Nephron progenitor cell (in vitro differentiated cells): Measurements from ENCODE around the gene CASP12.
A peak's percentile ranks its signal among the peaks of the same experiment; 100 is the strongest.
"Not testable (repeated sequence)": the region's sequence is repeated elsewhere in the genome, so short reads cannot be mapped to it uniquely, and the experiment has no call there.

Experiments used
- DNase-seq: peaks from one replicate; pipeline ENCODE4 v3.0.0; 2021
- H3K27ac Mint-ChIP-seq: 2 replicates; pipeline ENCODE4 v1.8.0; 2021; ENCODE audit warnings: mild to moderate bottlenecking, moderate library complexity, mixed read lengths
- H3K27me3 Mint-ChIP-seq: 2 replicates; pipeline ENCODE4 v1.8.0; 2021; ENCODE audit warnings: mild to moderate bottlenecking, low read depth, mixed read lengths; ENCODE audit not compliant: poor library complexity
- H3K36me3 Mint-ChIP-seq: 2 replicates; pipeline ENCODE4 v1.8.0; 2021; ENCODE audit warnings: low read depth, mixed read lengths
- H3K4me1 Mint-ChIP-seq: 2 replicates; pipeline ENCODE4 v1.8.0; 2021; ENCODE audit warnings: mixed read lengths
- H3K4me3 Mint-ChIP-seq: 2 replicates; pipeline ENCODE4 v1.8.0; 2021; ENCODE audit warnings: mild to moderate bottlenecking, moderate library complexity, mixed read lengths
- H3K9me3 Mint-ChIP-seq: 2 replicates; pipeline ENCODE4 v1.8.0; 2021; ENCODE audit warnings: mild to moderate bottlenecking, moderate library complexity, mixed read lengths
- TF ChIP-seq, protein P1 (sequence below): fragments of 200-600 bp; sonication (generic); IDR thresholded peaks from 2 replicates; pipeline ENCODE4 v1.5.0; 2021; ENCODE audit warnings: antibody characterized with exemption

Gene CASP12

DNA sequence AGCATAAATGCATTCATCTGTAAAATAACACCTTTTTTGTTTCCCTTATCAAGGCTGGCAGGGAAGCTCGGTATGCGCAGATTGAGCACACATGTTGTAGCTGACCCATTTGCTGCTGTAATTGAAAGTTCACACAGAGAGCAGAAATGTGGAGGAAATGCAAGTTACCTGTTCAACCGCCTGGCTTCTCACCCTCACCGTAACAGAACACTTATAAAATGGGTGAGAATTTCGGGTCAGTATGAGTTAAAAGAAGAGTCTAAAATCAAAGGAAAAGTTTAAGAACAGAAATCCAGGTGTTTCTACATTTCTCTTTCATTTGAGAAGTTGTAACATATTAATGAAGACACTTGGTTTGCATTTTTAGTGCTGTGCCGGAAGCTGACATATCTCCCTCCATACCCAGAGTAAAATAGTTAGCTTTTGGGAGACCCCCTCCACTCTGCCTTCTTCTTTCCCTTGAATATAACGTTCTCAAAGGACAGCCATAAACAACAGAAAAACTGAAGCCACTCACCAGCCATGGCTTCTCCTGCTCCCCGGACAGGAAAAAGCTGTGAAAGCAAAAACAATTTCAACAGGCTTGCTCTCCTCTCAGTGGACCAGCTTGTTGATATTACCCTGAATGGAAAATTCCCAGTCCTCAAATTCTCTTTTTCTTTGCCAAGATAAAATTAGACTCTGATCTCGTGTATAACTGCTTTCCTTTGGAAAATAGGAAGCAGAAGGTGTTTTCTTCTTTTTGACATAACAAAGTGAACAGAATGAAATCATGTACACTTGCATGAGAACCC is at the start of gene CASP12:
TSS of gene CASP12 (minus strand) at position 570 of the 794 bp plus-strand sequence.
- TF ChIP-seq, protein P1, sequence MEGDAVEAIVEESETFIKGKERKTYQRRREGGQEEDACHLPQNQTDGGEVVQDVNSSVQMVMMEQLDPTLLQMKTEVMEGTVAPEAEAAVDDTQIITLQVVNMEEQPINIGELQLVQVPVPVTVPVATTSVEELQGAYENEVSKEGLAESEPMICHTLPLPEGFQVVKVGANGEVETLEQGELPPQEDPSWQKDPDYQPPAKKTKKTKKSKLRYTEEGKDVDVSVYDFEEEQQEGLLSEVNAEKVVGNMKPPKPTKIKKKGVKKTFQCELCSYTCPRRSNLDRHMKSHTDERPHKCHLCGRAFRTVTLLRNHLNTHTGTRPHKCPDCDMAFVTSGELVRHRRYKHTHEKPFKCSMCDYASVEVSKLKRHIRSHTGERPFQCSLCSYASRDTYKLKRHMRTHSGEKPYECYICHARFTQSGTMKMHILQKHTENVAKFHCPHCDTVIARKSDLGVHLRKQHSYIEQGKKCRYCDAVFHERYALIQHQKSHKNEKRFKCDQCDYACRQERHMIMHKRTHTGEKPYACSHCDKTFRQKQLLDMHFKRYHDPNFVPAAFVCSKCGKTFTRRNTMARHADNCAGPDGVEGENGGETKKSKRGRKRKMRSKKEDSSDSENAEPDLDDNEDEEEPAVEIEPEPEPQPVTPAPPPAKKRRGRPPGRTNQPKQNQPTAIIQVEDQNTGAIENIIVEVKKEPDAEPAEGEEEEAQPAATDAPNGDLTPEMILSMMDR, result no peak
- H3K27ac Mint-ChIP-seq, result no peak within 1 kb of the TSS
- H3K36me3 Mint-ChIP-seq, result no peaks in the 10 kb centered on the region
- no peak for DNase-seq
- H3K4me1 Mint-ChIP-seq, result peaks cover 10% of the 10 kb centered on the region
- no peak within 1 kb of the TSS for H3K4me3 Mint-ChIP-seq
- no peaks in the 10 kb centered on the region for H3K27me3 Mint-ChIP-seq
- no peaks in the 10 kb centered on the region for H3K9me3 Mint-ChIP-seq

DNA sequence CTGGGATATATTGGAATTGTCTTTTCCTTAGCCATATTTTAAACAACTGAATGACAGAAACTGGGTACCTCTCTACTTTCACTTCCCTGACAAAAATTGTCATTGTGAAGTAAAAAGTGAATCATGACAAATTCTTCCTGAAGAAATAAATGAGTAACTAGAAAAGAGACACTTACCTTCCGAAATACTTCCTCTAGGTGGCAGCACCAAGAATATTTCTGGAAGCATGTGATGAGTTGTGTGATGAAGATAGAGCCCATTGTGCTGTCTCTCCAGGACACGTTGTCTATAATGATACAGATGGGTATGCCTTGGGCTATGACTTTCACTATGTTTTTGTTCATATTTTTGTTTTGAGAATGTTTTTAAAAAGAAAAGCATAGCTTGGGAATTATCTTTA is 48.6 kb upstream of the CASP12 start:
- H3K4me1 Mint-ChIP-seq, result no peaks in the 10 kb centered on the region
- no peak overlapping the region for H3K4me3 Mint-ChIP-seq
- no peak overlapping the region for H3K27ac Mint-ChIP-seq
- H3K27me3 Mint-ChIP-seq, result peaks cover 7% of the 10 kb centered on the region
- no peak for DNase-seq
- TF ChIP-seq, protein P1, result peak; percentile 20
- H3K9me3 Mint-ChIP-seq, result no peaks in the 10 kb centered on the region
- H3K36me3 Mint-ChIP-seq, result no peaks in the 10 kb centered on the region

DNA sequence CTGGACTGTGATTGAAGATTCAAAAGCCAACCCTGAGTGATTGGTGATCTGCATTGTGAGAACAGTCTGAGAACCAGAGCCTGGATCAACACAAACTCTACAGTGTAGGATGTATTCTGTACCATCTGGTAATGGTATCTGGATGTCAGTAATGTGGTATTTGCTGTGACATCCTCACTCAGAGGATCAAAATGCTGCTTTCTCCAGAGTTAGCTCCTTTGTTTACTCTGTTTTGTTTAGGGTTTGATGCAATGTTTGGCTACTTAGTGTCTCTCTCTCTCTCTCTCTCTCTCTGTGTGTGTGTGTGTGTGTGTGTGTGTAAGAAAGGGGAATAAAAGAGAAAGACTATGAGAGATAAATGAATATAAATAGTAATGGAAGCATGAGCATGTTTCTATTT is 45.8 kb upstream of the CASP12 start:
- no peak overlapping the region for H3K4me3 Mint-ChIP-seq
- H3K4me1 Mint-ChIP-seq, result no peaks in the 10 kb centered on the region
- H3K27me3 Mint-ChIP-seq, result peaks cover 7% of the 10 kb centered on the region
- H3K9me3 Mint-ChIP-seq, result no peaks in the 10 kb centered on the region
- H3K36me3 Mint-ChIP-seq, result no peaks in the 10 kb centered on the region
- TF ChIP-seq, protein P1, result no peak
- no peak overlapping the region for H3K27ac Mint-ChIP-seq
- DNase-seq, result no peak

DNA sequence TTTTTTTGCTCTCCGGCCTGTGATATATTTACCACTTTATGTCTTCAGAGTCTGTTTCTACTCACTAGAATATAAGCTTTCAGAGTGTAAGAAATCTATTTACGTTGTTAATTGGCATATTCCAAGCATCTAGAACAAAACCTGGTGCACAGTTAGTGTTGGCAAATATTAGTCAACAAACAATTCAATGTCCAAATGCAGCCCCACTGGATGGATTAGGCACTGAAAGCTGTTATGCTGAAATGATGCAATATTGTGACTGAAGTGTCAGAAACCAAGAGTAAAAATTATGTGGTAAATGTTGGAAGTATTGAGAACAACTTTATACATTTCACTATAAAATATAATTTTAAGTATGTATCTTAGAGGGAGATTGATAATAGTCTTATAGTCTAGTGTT is 45.3 kb upstream of the CASP12 start:
- H3K4me3 Mint-ChIP-seq, result no peak overlapping the region
- no peaks in the 10 kb centered on the region for H3K36me3 Mint-ChIP-seq
- peaks cover 7% of the 10 kb centered on the region for H3K27me3 Mint-ChIP-seq
- no peaks in the 10 kb centered on the region for H3K9me3 Mint-ChIP-seq
- DNase-seq, result no peak
- H3K4me1 Mint-ChIP-seq, result no peaks in the 10 kb centered on the region
- TF ChIP-seq, protein P1, result no peak
- H3K27ac Mint-ChIP-seq, result no peak overlapping the region

DNA sequence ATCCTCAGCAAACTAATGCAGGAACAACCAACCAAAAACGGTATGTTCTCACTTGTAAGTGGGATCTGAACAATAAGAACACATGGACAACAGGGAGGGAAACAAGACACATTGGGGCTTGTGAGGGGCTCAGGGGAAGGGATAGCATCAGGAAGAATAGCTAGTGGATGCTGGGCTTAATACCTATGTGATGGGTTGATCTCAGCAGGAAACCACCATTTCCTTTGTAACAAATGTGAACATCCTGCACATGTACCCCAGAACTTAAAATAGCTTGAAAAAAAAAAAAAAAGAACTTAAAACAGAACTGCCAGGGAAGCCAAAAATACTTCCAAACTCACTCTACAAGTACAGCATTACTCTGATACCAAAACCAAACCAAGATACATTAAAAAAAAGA is 36.3 kb upstream of the CASP12 start:
- Mint-ChIP-seq H3K27me3 (no peaks in the 10 kb centered on the region), H3K4me1 (no peaks in the 10 kb centered on the region), H3K9me3 (peaks cover 27% of the 10 kb centered on the region), H3K36me3 (no peaks in the 10 kb centered on the region), H3K27ac (peak overlapping the region; percentile 11), H3K4me3 (no peak overlapping the region)
- no peak for DNase-seq
- TF ChIP-seq, protein P1, result no peak

DNA sequence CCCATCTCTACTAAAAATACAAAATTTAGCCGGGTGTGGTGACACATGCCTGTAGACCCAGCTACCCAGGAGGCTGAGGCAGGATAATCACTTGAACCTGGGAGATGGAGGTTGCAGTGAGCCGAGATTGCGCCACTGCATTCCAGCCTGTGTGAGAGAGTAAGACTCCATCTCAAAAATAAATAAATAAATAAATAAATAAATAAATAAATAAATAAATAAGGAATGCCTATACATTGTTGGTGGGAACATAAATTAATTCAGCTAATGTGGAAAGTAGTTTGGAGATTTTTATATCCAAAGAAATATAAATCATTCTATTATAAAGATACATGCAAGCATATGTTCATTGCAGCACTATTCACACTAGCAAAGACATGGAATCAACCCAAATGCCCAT is 35.8 kb upstream of the CASP12 start:
- not testable (repeated sequence) for H3K27me3 Mint-ChIP-seq, H3K36me3 Mint-ChIP-seq, H3K4me1 Mint-ChIP-seq, DNase-seq, H3K27ac Mint-ChIP-seq, H3K4me3 Mint-ChIP-seq
- peaks cover 32% of the 10 kb centered on the region for H3K9me3 Mint-ChIP-seq
